OCI-LY1 (cell line): ENCODE measurements around the gene UBE2G2.

ENCODE experiments used
- EZH2 ChIP-seq: fragments of 200-600 bp; sonication (generic), shearing (Covaris generic); IDR thresholded peaks from 2 replicates; pipeline ENCODE4 v1.8.0; 2017; ENCODE audit warnings: borderline replicate concordance, mixed run types, mild to moderate bottlenecking, antibody characterized with exemption, low read length, moderate library complexity, mixed read lengths
- TF ChIP-seq, protein P1 (sequence below): fragments of 200-600 bp; sonication (generic), shearing (Covaris generic); IDR thresholded peaks from 2 replicates; pipeline ENCODE4 v1.5.1; 2017; ENCODE audit warnings: mild to moderate bottlenecking, antibody characterized with exemption, low read length, moderate library complexity, mixed read lengths

GRCh38 chr21:44761011-44761729, 40.5 kb downstream of the UBE2G2 start:
- TF ChIP-seq, protein P1, sequence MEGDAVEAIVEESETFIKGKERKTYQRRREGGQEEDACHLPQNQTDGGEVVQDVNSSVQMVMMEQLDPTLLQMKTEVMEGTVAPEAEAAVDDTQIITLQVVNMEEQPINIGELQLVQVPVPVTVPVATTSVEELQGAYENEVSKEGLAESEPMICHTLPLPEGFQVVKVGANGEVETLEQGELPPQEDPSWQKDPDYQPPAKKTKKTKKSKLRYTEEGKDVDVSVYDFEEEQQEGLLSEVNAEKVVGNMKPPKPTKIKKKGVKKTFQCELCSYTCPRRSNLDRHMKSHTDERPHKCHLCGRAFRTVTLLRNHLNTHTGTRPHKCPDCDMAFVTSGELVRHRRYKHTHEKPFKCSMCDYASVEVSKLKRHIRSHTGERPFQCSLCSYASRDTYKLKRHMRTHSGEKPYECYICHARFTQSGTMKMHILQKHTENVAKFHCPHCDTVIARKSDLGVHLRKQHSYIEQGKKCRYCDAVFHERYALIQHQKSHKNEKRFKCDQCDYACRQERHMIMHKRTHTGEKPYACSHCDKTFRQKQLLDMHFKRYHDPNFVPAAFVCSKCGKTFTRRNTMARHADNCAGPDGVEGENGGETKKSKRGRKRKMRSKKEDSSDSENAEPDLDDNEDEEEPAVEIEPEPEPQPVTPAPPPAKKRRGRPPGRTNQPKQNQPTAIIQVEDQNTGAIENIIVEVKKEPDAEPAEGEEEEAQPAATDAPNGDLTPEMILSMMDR = peak; percentile 66
- no peak for TF ChIP-seq EZH2
